ENCODE data around the gene ATXN1.

Gene ATXN1

DNA sequence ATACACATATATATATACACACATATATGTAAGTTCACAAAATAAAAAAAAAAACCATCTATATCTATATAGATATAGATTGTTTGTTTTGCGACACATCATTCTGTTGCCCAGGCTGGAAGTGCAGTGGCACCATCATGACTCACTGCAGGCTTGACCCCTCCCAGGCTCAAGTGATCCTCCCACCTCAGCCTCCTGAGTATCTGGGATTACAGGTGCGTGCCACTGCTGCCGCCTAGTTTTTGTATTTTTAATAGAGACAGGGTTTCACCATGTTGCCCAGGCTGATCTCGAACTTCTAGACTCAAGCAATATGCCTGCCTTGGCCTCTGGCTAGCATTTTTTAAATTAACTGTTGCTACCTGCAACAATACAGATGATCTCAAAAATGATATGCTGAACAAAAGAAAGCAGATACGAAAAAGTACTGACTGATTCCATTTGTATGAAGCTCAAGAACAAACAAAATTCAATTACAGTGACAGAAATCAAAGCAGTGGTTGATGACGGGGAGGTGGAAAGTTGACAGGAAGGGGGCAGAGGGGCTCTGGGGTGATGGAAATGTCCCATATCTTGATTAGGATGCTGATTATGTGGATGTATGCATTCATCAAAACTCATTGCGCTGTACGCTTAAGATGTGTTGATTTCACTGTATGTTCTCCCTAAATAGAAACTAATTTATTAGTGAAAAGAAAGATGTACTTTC is 49.6 kb downstream of the ATXN1 start (continued):
- TF ChIP-seq ZNF311 (tag by site-specific recombination; IDR thresholded peaks at IDR 0.05; ENCODE audit: borderline replicate concordance) (no peak), ZNF561 (tag by site-specific recombination; IDR thresholded peaks at IDR 0.05; ENCODE audit: borderline replicate concordance) (no peak), KLF8 (tag by site-specific recombination; IDR thresholded peaks at IDR 0.05) (peak; percentile 35; the same call in 1 of the 2 replicates), ZBTB21 (tag by site-specific recombination; IDR thresholded peaks at IDR 0.05) (no peak), PRDM10 (tag by site-specific recombination; IDR thresholded peaks at IDR 0.05) (0 out of 2 replicates have a peak, but pooled peaks have one; percentile 26), ZNF664 (tag by site-specific recombination; IDR thresholded peaks at IDR 0.05) (no peak), ZNF660 (tag by site-specific recombination; IDR thresholded peaks at IDR 0.05) (0 out of 2 replicates have a peak, but pooled peaks have one; percentile 20), ZNF426 (tag by site-specific recombination; IDR thresholded peaks at IDR 0.05) (no peak), ZFP37 (tag by site-specific recombination; IDR thresholded peaks at IDR 0.05) (no peak), ZNF350 (tag by site-specific recombination; IDR thresholded peaks at IDR 0.05) (no peak), ZFP41 (tag by site-specific recombination; IDR thresholded peaks at IDR 0.05; ENCODE audit: borderline replicate concordance) (no peak), ZSCAN30 (tag by site-specific recombination; IDR thresholded peaks at IDR 0.05) (0 out of 2 replicates have a peak, but pooled peaks have one; percentile 26), ZFP3 (tag by site-specific recombination; IDR thresholded peaks at IDR 0.05; ENCODE audit: low read depth) (no peak), IKZF3 (tag by site-specific recombination; IDR thresholded peaks at IDR 0.05) (peak; percentile 62), MZF1 (tag by site-specific recombination; IDR thresholded peaks at IDR 0.05; ENCODE audit: borderline replicate concordance) (peak; percentile 35; the same call in 1 of the 2 replicates), SP7 (tag by site-specific recombination; IDR thresholded peaks at IDR 0.05) (peak; percentile 66), PRDM4 (tag by site-specific recombination; IDR thresholded peaks at IDR 0.05) (no peak), ZXDB (tag by site-specific recombination; IDR thresholded peaks at IDR 0.05) (peak; percentile 47), REST (tag by site-specific recombination; IDR thresholded peaks at IDR 0.05) (no peak), BCL11A (tag by site-specific recombination; IDR thresholded peaks at IDR 0.05; ENCODE audit: low read depth) (peak; percentile 27; the same call in 1 of the 2 replicates), ZBTB44 (tag by site-specific recombination; IDR thresholded peaks at IDR 0.05) (peak; percentile 69; the same call in 1 of the 2 replicates), FEZF1 (tag by site-specific recombination; IDR thresholded peaks at IDR 0.05) (peak; percentile 55)
- TF ChIP-seq, protein P1, sequence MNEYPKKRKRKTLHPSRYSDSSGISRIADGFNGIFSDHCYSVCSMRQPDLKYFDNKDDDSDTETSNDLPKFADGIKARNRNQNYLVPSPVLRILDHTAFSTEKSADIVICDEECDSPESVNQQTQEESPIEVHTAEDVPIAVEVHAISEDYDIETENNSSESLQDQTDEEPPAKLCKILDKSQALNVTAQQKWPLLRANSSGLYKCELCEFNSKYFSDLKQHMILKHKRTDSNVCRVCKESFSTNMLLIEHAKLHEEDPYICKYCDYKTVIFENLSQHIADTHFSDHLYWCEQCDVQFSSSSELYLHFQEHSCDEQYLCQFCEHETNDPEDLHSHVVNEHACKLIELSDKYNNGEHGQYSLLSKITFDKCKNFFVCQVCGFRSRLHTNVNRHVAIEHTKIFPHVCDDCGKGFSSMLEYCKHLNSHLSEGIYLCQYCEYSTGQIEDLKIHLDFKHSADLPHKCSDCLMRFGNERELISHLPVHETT (tag by site-specific recombination; IDR thresholded peaks at IDR 0.05) = no peak
- TF ChIP-seq, protein P2, sequence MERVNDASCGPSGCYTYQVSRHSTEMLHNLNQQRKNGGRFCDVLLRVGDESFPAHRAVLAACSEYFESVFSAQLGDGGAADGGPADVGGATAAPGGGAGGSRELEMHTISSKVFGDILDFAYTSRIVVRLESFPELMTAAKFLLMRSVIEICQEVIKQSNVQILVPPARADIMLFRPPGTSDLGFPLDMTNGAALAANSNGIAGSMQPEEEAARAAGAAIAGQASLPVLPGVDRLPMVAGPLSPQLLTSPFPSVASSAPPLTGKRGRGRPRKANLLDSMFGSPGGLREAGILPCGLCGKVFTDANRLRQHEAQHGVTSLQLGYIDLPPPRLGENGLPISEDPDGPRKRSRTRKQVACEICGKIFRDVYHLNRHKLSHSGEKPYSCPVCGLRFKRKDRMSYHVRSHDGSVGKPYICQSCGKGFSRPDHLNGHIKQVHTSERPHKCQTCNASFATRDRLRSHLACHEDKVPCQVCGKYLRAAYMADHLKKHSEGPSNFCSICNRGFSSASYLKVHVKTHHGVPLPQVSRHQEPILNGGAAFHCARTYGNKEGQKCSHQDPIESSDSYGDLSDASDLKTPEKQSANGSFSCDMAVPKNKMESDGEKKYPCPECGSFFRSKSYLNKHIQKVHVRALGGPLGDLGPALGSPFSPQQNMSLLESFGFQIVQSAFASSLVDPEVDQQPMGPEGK (tag by site-specific recombination; IDR thresholded peaks at IDR 0.05) = peak; percentile 65
